ENCODE measurements around the gene EFHD2. TPM values are rescaled to one million over a fixed set of nuclear protein-coding genes. Genes with fewer than 3 reads are reported as not detected.

Gene EFHD2
- total RNA-seq, 1 experiment from 2014 or later, result 69.7 TPM

DNA sequence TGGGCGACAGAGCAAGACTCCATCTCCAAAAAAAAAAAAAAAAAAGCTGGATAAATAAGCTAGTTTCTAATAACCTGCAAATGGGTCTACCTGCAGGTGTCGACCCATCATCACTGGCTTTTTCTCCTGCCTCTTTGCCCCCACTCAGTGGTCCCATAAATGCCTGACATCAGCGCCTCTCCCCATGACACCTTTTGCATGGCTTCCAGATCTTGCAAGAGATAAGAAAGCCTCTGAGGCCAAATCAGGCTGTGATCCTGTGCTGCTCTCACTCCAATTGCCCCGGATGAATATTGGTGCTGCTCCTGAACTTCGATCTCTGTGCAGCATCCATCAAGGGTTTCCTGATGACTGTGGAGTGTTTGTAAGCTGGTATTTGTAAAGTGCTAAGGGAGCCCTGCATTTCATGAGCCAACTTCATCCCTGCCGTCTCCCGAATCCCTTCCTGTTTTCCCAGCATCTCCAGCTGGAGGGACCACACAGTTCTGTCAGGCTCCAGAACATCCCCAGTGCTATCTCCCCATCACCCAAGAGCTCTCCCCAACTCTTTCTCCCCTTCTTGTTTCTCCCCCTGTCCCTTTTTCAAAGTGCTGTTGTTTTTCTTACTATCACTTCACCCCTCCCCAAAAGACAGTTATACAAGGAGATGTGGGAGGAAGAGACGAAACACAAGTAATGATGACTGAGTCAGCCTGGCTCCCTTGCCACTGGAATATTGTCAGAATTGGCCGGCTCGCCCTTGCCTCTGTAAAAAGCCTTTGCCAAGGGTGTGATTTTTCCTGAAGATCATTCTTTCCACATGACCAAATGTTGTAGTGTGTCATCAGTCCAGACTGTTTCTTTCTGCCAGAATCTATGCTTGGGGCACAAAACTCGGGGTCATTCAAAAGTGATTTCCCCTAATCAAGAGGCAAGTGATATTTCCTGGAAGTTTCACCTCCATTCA is 2.8 kb upstream of the EFHD2 start:
- H3K9me2 ChIP-seq (ENCODE audit: insufficient read depth), result no peaks in the 10 kb centered on the region
- RAD21 ChIA-PET (ENCODE audit: low non-redundant PET in 1 of 2, low total read pairs in 2 of 2, uncharacterized antibody in 2 of 2, unreplicated experiment in 2 of 2), result no interaction called here
- TF ChIP-seq CBX3 (IDR thresholded peaks at IDR 0.05; ENCODE audit: low read depth), result no peak
- no peak for TF ChIP-seq JUND (IDR thresholded peaks at IDR 0.05)
- TF ChIP-seq, protein P1, sequence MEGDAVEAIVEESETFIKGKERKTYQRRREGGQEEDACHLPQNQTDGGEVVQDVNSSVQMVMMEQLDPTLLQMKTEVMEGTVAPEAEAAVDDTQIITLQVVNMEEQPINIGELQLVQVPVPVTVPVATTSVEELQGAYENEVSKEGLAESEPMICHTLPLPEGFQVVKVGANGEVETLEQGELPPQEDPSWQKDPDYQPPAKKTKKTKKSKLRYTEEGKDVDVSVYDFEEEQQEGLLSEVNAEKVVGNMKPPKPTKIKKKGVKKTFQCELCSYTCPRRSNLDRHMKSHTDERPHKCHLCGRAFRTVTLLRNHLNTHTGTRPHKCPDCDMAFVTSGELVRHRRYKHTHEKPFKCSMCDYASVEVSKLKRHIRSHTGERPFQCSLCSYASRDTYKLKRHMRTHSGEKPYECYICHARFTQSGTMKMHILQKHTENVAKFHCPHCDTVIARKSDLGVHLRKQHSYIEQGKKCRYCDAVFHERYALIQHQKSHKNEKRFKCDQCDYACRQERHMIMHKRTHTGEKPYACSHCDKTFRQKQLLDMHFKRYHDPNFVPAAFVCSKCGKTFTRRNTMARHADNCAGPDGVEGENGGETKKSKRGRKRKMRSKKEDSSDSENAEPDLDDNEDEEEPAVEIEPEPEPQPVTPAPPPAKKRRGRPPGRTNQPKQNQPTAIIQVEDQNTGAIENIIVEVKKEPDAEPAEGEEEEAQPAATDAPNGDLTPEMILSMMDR (IDR thresholded peaks at IDR 0.05 in 2 of 3, conservative IDR thresholded peaks at IDR 0.05 in 1 of 3; ENCODE audit: borderline replicate concordance in 1 of 3, insufficient read depth in 1 of 3, low read depth in 2 of 3, low read length in 2 of 3), result no peak
- TF ChIP-seq, protein P2, sequence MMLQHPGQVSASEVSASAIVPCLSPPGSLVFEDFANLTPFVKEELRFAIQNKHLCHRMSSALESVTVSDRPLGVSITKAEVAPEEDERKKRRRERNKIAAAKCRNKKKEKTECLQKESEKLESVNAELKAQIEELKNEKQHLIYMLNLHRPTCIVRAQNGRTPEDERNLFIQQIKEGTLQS (IDR thresholded peaks at IDR 0.05), result no peak
- TF ChIP-seq EGR1 (IDR thresholded peaks at IDR 0.05; ENCODE audit: low read depth), result no peak
- TF ChIP-seq, protein P3, sequence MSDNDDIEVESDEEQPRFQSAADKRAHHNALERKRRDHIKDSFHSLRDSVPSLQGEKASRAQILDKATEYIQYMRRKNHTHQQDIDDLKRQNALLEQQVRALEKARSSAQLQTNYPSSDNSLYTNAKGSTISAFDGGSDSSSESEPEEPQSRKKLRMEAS (IDR thresholded peaks at IDR 0.05), result no peak
- TF ChIP-seq SIN3A (IDR thresholded peaks at IDR 0.05; ENCODE audit: low read depth), result no peak
- TF ChIP-seq EZH2phosphoT487 (IDR thresholded peaks at IDR 0.05; ENCODE audit: borderline replicate concordance), result no peak
- no peak for TF ChIP-seq POLR2AphosphoS5 (IDR thresholded peaks at IDR 0.05; ENCODE audit: low read depth, low read length)
- no peak for TF ChIP-seq EZH2 (IDR thresholded peaks at IDR 0.05)
- no peak for TF ChIP-seq SRF (IDR thresholded peaks at IDR 0.05; ENCODE audit: low read depth)
- TF ChIP-seq CEBPB (IDR thresholded peaks at IDR 0.05; ENCODE audit: low read depth), result no peak
- TF ChIP-seq ZFX (IDR thresholded peaks at IDR 0.05), result no peak
- no peak for TF ChIP-seq ELF1 (IDR thresholded peaks at IDR 0.05; ENCODE audit: borderline replicate concordance, low read depth)
- no peak for TF ChIP-seq SP1 (IDR thresholded peaks at IDR 0.05; ENCODE audit: low read depth)
- TF ChIP-seq, protein P4, sequence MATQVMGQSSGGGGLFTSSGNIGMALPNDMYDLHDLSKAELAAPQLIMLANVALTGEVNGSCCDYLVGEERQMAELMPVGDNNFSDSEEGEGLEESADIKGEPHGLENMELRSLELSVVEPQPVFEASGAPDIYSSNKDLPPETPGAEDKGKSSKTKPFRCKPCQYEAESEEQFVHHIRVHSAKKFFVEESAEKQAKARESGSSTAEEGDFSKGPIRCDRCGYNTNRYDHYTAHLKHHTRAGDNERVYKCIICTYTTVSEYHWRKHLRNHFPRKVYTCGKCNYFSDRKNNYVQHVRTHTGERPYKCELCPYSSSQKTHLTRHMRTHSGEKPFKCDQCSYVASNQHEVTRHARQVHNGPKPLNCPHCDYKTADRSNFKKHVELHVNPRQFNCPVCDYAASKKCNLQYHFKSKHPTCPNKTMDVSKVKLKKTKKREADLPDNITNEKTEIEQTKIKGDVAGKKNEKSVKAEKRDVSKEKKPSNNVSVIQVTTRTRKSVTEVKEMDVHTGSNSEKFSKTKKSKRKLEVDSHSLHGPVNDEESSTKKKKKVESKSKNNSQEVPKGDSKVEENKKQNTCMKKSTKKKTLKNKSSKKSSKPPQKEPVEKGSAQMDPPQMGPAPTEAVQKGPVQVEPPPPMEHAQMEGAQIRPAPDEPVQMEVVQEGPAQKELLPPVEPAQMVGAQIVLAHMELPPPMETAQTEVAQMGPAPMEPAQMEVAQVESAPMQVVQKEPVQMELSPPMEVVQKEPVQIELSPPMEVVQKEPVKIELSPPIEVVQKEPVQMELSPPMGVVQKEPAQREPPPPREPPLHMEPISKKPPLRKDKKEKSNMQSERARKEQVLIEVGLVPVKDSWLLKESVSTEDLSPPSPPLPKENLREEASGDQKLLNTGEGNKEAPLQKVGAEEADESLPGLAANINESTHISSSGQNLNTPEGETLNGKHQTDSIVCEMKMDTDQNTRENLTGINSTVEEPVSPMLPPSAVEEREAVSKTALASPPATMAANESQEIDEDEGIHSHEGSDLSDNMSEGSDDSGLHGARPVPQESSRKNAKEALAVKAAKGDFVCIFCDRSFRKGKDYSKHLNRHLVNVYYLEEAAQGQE (IDR thresholded peaks at IDR 0.05; ENCODE audit: low read depth), result no peak
- TF ChIP-seq YY1 (IDR thresholded peaks at IDR 0.05; ENCODE audit: extremely low read depth, insufficient replicate concordance, low read depth, low read length), result no peak
- TF ChIP-seq TCF7L2 (IDR thresholded peaks at IDR 0.05; ENCODE audit: borderline replicate concordance, extremely low read depth, insufficient read depth, insufficient read length), result no peak
- TF ChIP-seq ZNF274 (IDR thresholded peaks at IDR 0.05; ENCODE audit: low read depth, low read length), result no peak
- H3K9me3 ChIP-seq (ENCODE audit: control insufficient read depth in 1 of 2, insufficient read depth in 1 of 2, low read depth in 1 of 2, low read length in 2 of 2), result no peaks in the 10 kb centered on the region
- POLR2A ChIA-PET, result no interaction called here
- no peak overlapping the region for H2AFZ ChIP-seq (ENCODE audit: low read depth, low read length, poor library complexity, severe bottlenecking)
- CTCF ChIA-PET, result no interaction called here
- BruUV-seq (replicated peaks), result no TSS peak
- H3K4me3 ChIP-seq (replicated peaks in 1 of 2; ENCODE audit: low read depth in 1 of 2, low read length in 2 of 2), result no peak overlapping the region
- DNase-seq (ENCODE audit: low read depth, low spot score) (no peak), ATAC-seq (no peak)
- H3K79me2 ChIP-seq (ENCODE audit: insufficient read depth, low read length), result peaks cover 22% of the 10 kb centered on the region
- H3K27ac ChIP-seq (ENCODE audit: low read depth, low read length), result no peak overlapping the region
- H3K4me1 ChIP-seq (ENCODE audit: control insufficient read depth in 1 of 2, insufficient read depth in 2 of 2, low read length in 2 of 2), result peaks cover 3 to 28% of the 10 kb centered on the region in 2 experiments; a peak in 3 of 4 replicates
- no peaks in the 10 kb centered on the region for H3K36me3 ChIP-seq (ENCODE audit: control insufficient read depth in 1 of 2, insufficient read depth in 2 of 2, low read length in 2 of 2)
- H3K9ac ChIP-seq (ENCODE audit: low read length), result no peak overlapping the region
- intact Hi-C loops (cut with micrococcal nuclease), result no loop called here
- H4K20me1 ChIP-seq (ENCODE audit: insufficient read depth), result no peaks in the 10 kb centered on the region
- no peaks in the 10 kb centered on the region for H3K27me3 ChIP-seq (ENCODE audit: insufficient read depth, low read length)
- H3K4me2 ChIP-seq (ENCODE audit: low read length), result no peak overlapping the region

All from HCT116 (cell line).